Ishikawa (cell line): Measurements from ENCODE around the gene TNFAIP1.

Source experiments
- EP300 ChIP-seq: IDR thresholded peaks from 2 replicates; pipeline ENCODE4 v1.6.1; 2012; ENCODE audit warnings: borderline replicate concordance
- TAF1 ChIP-seq: IDR thresholded peaks from 2 replicates; pipeline ENCODE4 v1.6.1; 2012; ENCODE audit warnings: low read depth, mild to moderate bottlenecking

DNA sequence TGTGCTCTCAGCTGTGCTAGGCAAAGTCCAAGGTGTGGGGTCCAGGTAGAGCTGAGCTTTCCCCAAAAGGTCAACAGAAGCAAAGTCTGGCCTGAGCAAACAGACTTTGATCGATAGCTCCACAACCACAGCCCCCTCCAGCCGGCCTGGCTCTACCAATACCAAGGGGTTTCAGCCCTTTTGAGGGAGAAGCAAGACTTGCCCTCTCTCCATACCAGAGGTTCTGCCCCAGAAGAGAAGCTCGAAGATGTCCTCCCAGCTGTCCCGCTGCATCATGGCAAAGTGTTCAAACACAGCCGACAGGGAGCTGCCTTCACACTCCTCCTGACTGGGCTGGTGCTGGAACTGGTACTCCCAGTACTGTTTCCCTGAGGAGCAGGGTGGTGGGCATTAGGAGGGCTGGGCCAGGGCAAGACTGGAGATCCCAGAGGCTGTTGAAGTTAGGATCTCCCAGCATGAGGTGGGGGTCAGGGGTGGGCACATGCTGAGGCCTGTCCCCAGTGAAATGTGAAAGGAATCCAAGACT is 32.8 kb downstream of the TNFAIP1 start:
- TF ChIP-seq EP300 = no peak
- TF ChIP-seq TAF1 = no peak
